HuH-7 (cell line): Measurements from ENCODE around the gene CNPY2.
A peak's percentile ranks its signal among the peaks of the same experiment; 100 is the strongest.
"Not testable (repeated sequence)": the region's sequence is repeated elsewhere in the genome, so short reads cannot be mapped to it uniquely, and the experiment has no call there.

Experiments
- DNase-seq: peaks from one replicate; pipeline ENCODE4 v3.0.0; 2011; ENCODE audit warnings: low spot score

The CNPY2 gene

GRCh38 chr12:56298828-56299227 is 17.0 kb downstream of the CNPY2 start:
- DNase-seq, result no peak

GRCh38 chr12:56297400-56297799 is 18.4 kb downstream of the CNPY2 start:
- no peak for DNase-seq

- no peak for DNase-seq
Measured at GRCh38 chr12:56296295-56296694, 19.5 kb downstream of the CNPY2 start.

- no peak for DNase-seq
Measured at GRCh38 chr12:56293795-56294194, 22.0 kb downstream of the CNPY2 start.

- DNase-seq, result no peak
Measured at GRCh38 chr12:56288705-56289387, 26.9 kb downstream of the CNPY2 start.

GRCh38 chr12:56286044-56286830 is 29.6 kb downstream of the CNPY2 start:
- DNase-seq, result no peak

GRCh38 chr12:56284263-56284662 is 31.5 kb downstream of the CNPY2 start:
- DNase-seq, result not testable (repeated sequence)

- DNase-seq, result no peak
Measured at GRCh38 chr12:56282579-56282978, 33.2 kb downstream of the CNPY2 start.

GRCh38 chr12:56282030-56282429 is 33.8 kb downstream of the CNPY2 start:
- DNase-seq, result no peak

GRCh38 chr12:56280849-56281248 is 34.9 kb downstream of the CNPY2 start:
- DNase-seq, result no peak

- no peak for DNase-seq
Measured at GRCh38 chr12:56278905-56279304, 36.9 kb downstream of the CNPY2 start.

- DNase-seq, result no peak
Measured at GRCh38 chr12:56274299-56274698, 41.5 kb downstream of the CNPY2 start.

GRCh38 chr12:56272468-56272867 is 43.3 kb downstream of the CNPY2 start:
- not testable (repeated sequence) for DNase-seq

- DNase-seq, result peak; percentile 52
Measured at GRCh38 chr12:56271031-56271430, 44.8 kb downstream of the CNPY2 start.

GRCh38 chr12:56267443-56268071 is 48.2 kb downstream of the CNPY2 start:
- DNase-seq, result peak; percentile 62

GRCh38 chr12:56266693-56267442 is 48.9 kb downstream of the CNPY2 start, which contains the start of gene COQ10A:
TSS of gene COQ10A (plus strand) at chr12:56266942. CDS start at chr12:56267119, 177 bp downstream.
- DNase-seq, result peak; percentile 94

- not testable (repeated sequence) for DNase-seq
Measured at GRCh38 chr12:56266068-56266692, 49.6 kb downstream of the CNPY2 start.

GRCh38 chr12:56262955-56263354 is 52.8 kb downstream of the CNPY2 start:
- DNase-seq, result not testable (repeated sequence)

GRCh38 chr12:56261503-56262232 is 54.1 kb downstream of the CNPY2 start:
- DNase-seq, result no peak

GRCh38 chr12:56260921-56261320 is 54.9 kb downstream of the CNPY2 start:
- no peak for DNase-seq

- no peak for DNase-seq
Measured at GRCh38 chr12:56260380-56260779, 55.4 kb downstream of the CNPY2 start.
